Stimulated activated CD4-positive, alpha-beta T cell treated with anti-CD3 and anti-CD28 coated beads, TNF-alpha, amount 100 ng/mL, for 1 hour (primary cell): ENCODE measurements around the gene CYTH2.

ENCODE experiments used
- DNase-seq, 3 donors: peaks; one replicate each; pipeline ENCODE4 v3.0.0-alpha.2; 2020; ENCODE audit warnings: low read depth in 3 of 3, low spot score in 1 of 3

CYTH2 gene

GRCh38 chr19:48492925-48493717 lies 24.0 kb downstream of the CYTH2 start:
- peak; percentile 42 to 69 (median 51) for DNase-seq

GRCh38 chr19:48493718-48494401 lies 24.7 kb downstream of the CYTH2 start:
- DNase-seq, result no peak

- DNase-seq, result no peak
Measured at GRCh38 chr19:48495396-48495795, 26.2 kb downstream of the CYTH2 start.

GRCh38 chr19:48496959-48497727 lies 28.0 kb downstream of the CYTH2 start:
- no peak for DNase-seq

GRCh38 chr19:48497728-48498594 lies 28.8 kb downstream of the CYTH2 start:
- DNase-seq, result no peak

- DNase-seq, result no peak
Measured at GRCh38 chr19:48498595-48499311, 29.6 kb downstream of the CYTH2 start.

GRCh38 chr19:48499316-48500090 lies 30.3 kb downstream of the CYTH2 start:
- DNase-seq, result no peak

- DNase-seq, result no peak
Measured at GRCh38 chr19:48500830-48501493, 31.8 kb downstream of the CYTH2 start.

GRCh38 chr19:48501494-48502349 lies 32.6 kb downstream of the CYTH2 start:
- peak in 1 of 3 donors; percentile 47 for DNase-seq

GRCh38 chr19:48502350-48503018 lies 33.3 kb downstream of the CYTH2 start:
- peak in 1 of 3 donors; percentile 58 for DNase-seq

- no peak for DNase-seq
Measured at GRCh38 chr19:48506138-48506733, 37.1 kb downstream of the CYTH2 start.

- no peak for DNase-seq
Measured at GRCh38 chr19:48507911-48508439, 38.8 kb downstream of the CYTH2 start.

GRCh38 chr19:48508729-48509411 lies 39.7 kb downstream of the CYTH2 start:
- DNase-seq, result no peak

GRCh38 chr19:48509467-48510194 lies 40.5 kb downstream of the CYTH2 start:
- DNase-seq, result no peak
